ENCODE measurements around the gene KRTAP1-1. TPM values are rescaled to one million over a fixed set of nuclear protein-coding genes. Genes with fewer than 3 reads are reported as not detected.
"Not testable (repeated sequence)": the region's sequence is repeated elsewhere in the genome, so short reads cannot be mapped to it uniquely, and the experiment has no call there.

KRTAP1-1 gene
- total and polyA plus RNA-seq, 8 donors = not detected

DNA sequence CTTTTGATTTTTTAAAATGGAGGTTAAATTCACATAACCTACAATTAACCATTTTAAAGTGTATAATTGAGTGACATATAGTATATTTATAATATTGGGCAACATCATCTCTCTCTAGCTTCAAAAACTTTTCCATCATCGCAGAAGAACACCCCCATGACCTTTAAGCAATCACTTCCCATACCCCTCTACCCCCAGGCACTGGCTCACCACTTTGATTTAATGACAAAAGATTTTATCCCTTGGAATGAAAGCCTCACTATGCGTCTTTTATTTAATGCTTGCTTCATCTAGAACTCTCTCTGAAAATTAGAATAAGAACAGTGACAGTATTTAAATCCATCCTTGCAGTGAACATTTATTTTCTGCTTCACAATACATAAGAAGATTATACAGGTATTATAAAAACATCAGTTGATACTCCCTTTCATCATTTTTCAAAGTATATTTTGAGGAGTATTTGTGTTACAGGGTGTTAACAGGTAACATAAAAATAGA is 3.3 kb downstream of the KRTAP1-1 start:
- Histone ChIP-seq H3K27ac (no peak overlapping the region), H3K4me3 (no peak overlapping the region), H3K27me3 (peaks cover 0 to 7% (median 0%) of the 10 kb centered on the region in 3 donors), H3K36me3 (no peaks in the 10 kb centered on the region), H3K4me1 (no peaks in the 10 kb centered on the region), H3K9me3 (peaks cover 0 to 2% (median 0%) of the 10 kb centered on the region in 4 donors)
- TF ChIP-seq, protein P1, sequence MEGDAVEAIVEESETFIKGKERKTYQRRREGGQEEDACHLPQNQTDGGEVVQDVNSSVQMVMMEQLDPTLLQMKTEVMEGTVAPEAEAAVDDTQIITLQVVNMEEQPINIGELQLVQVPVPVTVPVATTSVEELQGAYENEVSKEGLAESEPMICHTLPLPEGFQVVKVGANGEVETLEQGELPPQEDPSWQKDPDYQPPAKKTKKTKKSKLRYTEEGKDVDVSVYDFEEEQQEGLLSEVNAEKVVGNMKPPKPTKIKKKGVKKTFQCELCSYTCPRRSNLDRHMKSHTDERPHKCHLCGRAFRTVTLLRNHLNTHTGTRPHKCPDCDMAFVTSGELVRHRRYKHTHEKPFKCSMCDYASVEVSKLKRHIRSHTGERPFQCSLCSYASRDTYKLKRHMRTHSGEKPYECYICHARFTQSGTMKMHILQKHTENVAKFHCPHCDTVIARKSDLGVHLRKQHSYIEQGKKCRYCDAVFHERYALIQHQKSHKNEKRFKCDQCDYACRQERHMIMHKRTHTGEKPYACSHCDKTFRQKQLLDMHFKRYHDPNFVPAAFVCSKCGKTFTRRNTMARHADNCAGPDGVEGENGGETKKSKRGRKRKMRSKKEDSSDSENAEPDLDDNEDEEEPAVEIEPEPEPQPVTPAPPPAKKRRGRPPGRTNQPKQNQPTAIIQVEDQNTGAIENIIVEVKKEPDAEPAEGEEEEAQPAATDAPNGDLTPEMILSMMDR (IDR thresholded peaks at IDR 0.05) = no peak
- TF ChIP-seq EP300 (IDR thresholded peaks at IDR 0.05) (no peak), POLR2AphosphoS5 (IDR thresholded peaks at IDR 0.05) (no peak), POLR2A (IDR thresholded peaks at IDR 0.05) (no peak)
- whole genome bisulfite sequencing, 5 donors = 74 to 88% (median 82%) methylated on average over 2 of the region's 2 CpGs
- intact Hi-C loops (cut with DNase I; ENCODE audit: low total_unique reads) = no loop called here
- DNase-seq = no peak

DNA sequence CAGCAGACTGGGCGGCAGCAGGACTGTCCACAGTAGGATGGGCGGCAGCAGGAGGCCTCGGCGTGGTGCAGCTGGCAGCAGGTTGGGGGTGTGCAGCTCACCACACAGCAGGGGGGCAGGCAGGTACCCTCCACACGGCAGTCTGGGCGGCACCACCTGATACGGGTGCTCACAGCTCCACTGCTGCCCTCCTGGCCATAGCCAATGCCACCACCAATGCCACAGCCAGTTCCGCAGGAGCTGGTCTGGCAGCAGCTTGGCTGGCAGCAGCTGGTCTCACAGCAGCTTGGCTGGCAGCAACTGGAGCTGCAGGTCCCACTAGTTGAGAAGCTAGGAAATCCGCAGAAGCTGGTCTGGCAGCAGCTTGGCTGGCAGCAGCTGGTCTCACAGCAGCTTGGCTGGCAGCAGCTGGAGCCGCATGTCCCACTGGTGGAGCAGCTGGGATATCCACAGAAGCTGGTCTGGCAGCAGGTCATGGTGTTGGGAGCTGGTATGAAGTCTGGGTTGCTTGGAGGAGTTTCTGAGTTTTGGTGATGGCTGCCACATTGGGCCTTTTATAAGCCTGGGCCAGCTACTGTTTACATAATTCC is 6.8 kb downstream of the KRTAP1-1 start, which contains the start of gene KRTAP1-3:
Gene KRTAP1-3, minus strand, starts transcription at position 529 of the 590 bp plus-strand sequence. Its CDS starts 53 bp downstream, at position 476.
- H3K4me1 ChIP-seq; H3K36me3 ChIP-seq; H3K27ac ChIP-seq; H3K9me3 ChIP-seq; DNase-seq; H3K27me3 ChIP-seq; intact Hi-C loops (cut with DNase I; ENCODE audit: low total_unique reads); H3K4me3 ChIP-seq: not testable (repeated sequence)
- 82 to 88% (median 83%) methylated on average over 4 to 10 of the region's 10 CpGs for WGBS, 5 donors

DNA sequence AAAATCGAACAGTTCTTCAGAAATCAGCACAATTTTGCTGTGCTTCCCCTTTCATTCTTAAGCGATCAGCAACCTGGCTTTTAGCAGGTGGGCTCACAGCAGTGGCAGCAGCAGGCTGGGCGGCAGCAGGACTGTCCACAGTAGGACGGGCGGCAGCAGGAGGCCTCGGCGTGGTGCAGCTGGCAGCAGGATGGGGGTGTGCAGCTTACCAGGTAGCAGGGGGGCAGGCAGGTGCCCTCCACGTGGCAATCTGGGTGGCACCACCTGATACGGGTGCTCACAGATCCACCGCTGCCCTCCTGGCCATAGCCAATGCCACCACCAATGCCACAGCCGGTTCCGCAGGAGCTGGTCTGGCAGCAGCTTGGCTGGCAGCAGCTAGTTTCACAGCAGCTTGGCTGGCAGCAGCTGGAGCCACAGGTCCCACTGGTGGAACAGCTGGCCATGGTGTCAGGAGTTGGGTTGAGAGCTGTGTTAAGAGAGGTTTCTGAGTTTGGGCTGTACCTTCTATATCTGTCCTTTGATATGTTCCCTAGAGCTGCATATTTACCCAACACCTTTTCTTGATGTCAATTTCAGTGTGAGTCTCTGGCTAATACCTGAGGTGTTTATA is 11.5 kb downstream of the KRTAP1-1 start, which contains the start of gene KRTAP1-4:
Gene KRTAP1-4, minus strand, starts transcription at position 563 of the 613 bp plus-strand sequence. Its CDS starts 117 bp downstream, at position 446.
- H3K27me3 ChIP-seq = peaks cover 0 to 4% (median 0%) of the 10 kb centered on the region in 3 donors
- H3K4me1 ChIP-seq = no peaks in the 10 kb centered on the region
- 77 to 87% (median 84%) methylated on average over 10 to 12 of the region's 12 CpGs for WGBS, 5 donors
- no peak for DNase-seq
- H3K36me3 ChIP-seq = no peaks in the 10 kb centered on the region
- TF ChIP-seq, protein P1 (IDR thresholded peaks at IDR 0.05) = no peak
- TF ChIP-seq EP300 (IDR thresholded peaks at IDR 0.05) (no peak), POLR2AphosphoS5 (IDR thresholded peaks at IDR 0.05) (no peak), POLR2A (IDR thresholded peaks at IDR 0.05) (no peak)
- no peak within 1 kb of the TSS for H3K4me3 ChIP-seq
- H3K27ac ChIP-seq = no peak within 1 kb of the TSS
- intact Hi-C loops (cut with DNase I; ENCODE audit: low total_unique reads) = no loop called here
- H3K9me3 ChIP-seq = no peaks in the 10 kb centered on the region

DNA sequence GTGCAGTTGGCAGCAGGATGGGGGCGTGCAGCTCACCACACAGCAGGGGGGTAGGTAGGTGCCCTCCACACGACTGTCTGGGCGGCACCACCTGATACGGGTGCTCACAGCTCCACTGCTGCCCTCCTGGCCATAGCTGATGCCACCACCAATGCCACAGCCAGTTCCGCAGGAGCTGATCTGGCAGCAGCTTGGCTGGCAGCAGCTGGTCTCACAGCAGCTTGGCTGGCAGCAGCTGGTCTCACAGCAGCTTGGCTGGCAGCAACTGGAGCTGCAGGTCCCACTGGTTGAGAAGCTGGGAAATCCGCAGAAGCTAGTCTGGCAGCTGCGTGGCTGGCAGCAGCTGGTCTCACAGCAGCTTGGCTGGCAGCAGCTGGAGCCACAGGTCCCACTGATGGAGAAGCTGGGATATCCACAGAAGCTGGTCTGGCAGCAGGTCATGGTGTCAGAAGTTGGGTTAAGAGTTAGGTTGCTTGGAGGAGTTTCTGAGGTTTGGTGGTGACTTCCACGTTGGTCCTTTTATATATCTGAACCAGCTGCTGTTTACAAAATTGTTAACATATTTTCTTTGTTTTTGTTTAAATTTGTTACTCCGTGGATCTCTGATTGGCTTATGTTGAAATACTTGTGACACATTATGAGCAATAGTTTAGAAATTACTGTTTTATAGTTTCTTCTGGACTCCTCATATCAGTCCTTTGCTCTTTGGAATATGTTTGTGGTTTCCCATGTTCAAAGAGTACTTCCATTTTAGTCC is 14.4 kb downstream of the KRTAP1-1 start, which contains the start of gene KRTAP1-5:
Gene KRTAP1-5, minus strand, starts transcription at position 494 of the 757 bp plus-strand sequence. Its CDS starts 53 bp downstream, at position 441.
- Histone ChIP-seq H3K4me1 (no peaks in the 10 kb centered on the region), H3K27me3 (peaks cover 0 to 4% (median 0%) of the 10 kb centered on the region in 3 donors), H3K27ac (no peak within 1 kb of the TSS), H3K9me3 (peaks cover 0 to 2% (median 0%) of the 10 kb centered on the region in 4 donors), H3K4me3 (no peak within 1 kb of the TSS), H3K36me3 (no peaks in the 10 kb centered on the region)
- TF ChIP-seq POLR2AphosphoS5 (IDR thresholded peaks at IDR 0.05) (no peak), EP300 (IDR thresholded peaks at IDR 0.05) (no peak), POLR2A (IDR thresholded peaks at IDR 0.05) (no peak)
- TF ChIP-seq, protein P1 (IDR thresholded peaks at IDR 0.05) = no peak
- intact Hi-C loops (cut with DNase I; ENCODE audit: low total_unique reads) = no loop called here
- 56 to 73% (median 72%) methylated on average over 9 of the region's 9 CpGs for WGBS, 5 donors
- DNase-seq = no peak
